IPS-18a (cell line): ENCODE measurements around the gene RNGTT.

Experiments used
- H3K27ac ChIP-seq: one replicate; pipeline ENCODE4 v1.5.1; 2013; ENCODE audit warnings: low read length
- H3K27me3 ChIP-seq: one replicate; pipeline ENCODE4 v1.6.1; 2013; ENCODE audit warnings: mild to moderate bottlenecking, low read length; ENCODE audit not compliant: control insufficient read depth, insufficient read depth
- H3K36me3 ChIP-seq: one replicate; pipeline ENCODE4 v1.6.1; 2013; ENCODE audit warnings: low read depth, low read length; ENCODE audit not compliant: control insufficient read depth
- H3K4me1 ChIP-seq: one replicate; pipeline ENCODE4 v1.6.1; 2013; ENCODE audit warnings: low read depth, low read length; ENCODE audit not compliant: control insufficient read depth
- H3K4me3 ChIP-seq: one replicate; pipeline ENCODE4 v1.5.1; 2013; ENCODE audit warnings: low read length
- H3K9ac ChIP-seq: one replicate; pipeline ENCODE4 v1.6.1; 2013; ENCODE audit warnings: mild to moderate bottlenecking, low read length, moderate library complexity
- H3K9me3 ChIP-seq: one replicate; pipeline ENCODE4 v1.6.1; 2013; ENCODE audit warnings: low read depth, low read length; ENCODE audit not compliant: control insufficient read depth

Gene RNGTT

DNA sequence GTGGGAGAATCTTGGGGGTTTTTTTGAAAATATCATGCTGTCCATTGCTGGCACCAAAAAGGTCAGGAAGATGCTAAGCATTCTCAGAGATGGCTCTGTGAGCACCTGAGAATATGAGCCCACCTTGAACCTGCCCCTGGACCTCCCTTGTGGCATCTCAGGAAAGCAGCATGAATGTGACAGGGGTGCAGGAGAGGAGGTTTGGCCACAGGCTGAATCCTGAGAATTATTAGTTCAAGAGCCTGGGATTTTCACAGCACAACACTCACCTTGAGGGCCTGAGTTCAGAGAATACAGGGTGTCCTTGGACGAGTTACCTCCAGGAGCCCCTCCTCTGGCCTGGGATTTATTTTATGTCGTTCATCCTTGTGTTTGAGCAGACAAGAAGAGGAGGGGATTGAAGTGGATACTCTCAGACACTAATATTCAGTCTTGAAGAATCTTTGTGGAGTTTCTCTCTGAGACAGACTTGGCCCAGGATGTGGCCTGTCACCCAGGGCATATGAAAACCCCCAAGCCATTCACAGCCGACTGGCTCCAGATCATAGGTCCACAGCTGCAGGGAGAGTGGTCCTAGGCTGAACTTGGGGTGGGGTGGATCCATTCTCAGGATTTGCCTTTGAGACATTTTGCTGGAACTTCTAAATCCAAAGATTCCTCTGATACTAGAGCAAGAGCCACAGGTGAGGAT lies 390.8 kb downstream of the RNGTT start:
- Histone ChIP-seq H3K27me3 (no peaks in the 10 kb centered on the region), H3K9me3 (no peaks in the 10 kb centered on the region), H3K27ac (no peak overlapping the region), H3K4me1 (peaks cover 12% of the 10 kb centered on the region), H3K36me3 (no peaks in the 10 kb centered on the region), H3K9ac (no peak overlapping the region), H3K4me3 (no peak overlapping the region)

- Histone ChIP-seq H3K36me3 (no peaks in the 10 kb centered on the region), H3K9ac (no peak overlapping the region), H3K4me1 (peaks cover 15% of the 10 kb centered on the region), H3K27ac (no peak overlapping the region), H3K4me3 (no peak overlapping the region), H3K27me3 (no peaks in the 10 kb centered on the region), H3K9me3 (no peaks in the 10 kb centered on the region)
These were observed 393.5 kb downstream of the RNGTT start for GRCh38 chr6:88569959-88570358.

GRCh38 chr6:88567696-88568095 lies 395.7 kb downstream of the RNGTT start:
- H3K4me3 ChIP-seq, result no peak overlapping the region
- no peak overlapping the region for H3K27ac ChIP-seq
- no peaks in the 10 kb centered on the region for H3K36me3 ChIP-seq
- no peaks in the 10 kb centered on the region for H3K27me3 ChIP-seq
- H3K4me1 ChIP-seq, result peaks cover 7% of the 10 kb centered on the region
- no peaks in the 10 kb centered on the region for H3K9me3 ChIP-seq
- no peak overlapping the region for H3K9ac ChIP-seq

DNA sequence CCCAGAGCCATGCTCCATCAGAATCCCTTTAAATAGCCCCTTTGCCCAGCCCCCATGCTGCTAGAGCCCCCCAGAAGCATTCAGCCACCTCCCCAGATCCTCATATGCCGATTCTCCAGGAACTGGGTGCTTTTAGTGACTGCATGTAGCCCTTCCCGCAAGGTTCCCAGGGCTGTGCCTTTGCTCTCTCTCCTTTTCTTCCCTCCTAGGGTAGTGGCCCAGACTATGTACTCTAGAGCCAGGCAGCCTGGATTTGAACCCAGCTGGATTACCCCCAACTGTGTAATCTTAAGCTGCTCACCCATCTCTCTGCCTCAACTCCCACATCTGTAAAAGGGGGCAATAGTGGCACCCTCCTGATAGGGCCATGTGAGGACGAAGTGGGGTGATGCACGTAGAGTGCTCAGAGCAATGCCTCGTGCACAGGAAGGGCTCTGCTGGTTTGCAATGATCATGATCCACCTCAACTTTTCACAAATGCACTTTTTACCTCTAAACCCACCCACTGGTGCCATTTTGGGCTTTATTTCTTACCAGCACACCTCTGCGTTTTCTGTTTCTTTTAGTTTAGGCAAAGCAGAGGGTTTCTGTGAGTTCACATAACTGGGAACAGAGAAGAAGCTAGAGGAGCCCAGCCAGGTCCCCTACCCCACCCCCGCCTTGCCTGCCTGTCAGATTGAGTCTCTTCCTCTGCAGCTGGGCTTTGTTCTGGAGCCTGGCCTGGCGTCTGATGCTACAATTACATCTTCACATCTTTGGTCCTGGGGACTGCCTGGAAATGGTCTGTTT lies 396.5 kb downstream of the RNGTT start:
- no peaks in the 10 kb centered on the region for H3K9me3 ChIP-seq
- H3K27ac ChIP-seq, result no peak overlapping the region
- H3K27me3 ChIP-seq, result no peaks in the 10 kb centered on the region
- peaks cover 7% of the 10 kb centered on the region for H3K4me1 ChIP-seq
- no peaks in the 10 kb centered on the region for H3K36me3 ChIP-seq
- H3K4me3 ChIP-seq, result no peak overlapping the region
- H3K9ac ChIP-seq, result no peak overlapping the region

- Histone ChIP-seq H3K9me3 (no peaks in the 10 kb centered on the region), H3K4me1 (peaks cover 7% of the 10 kb centered on the region), H3K36me3 (no peaks in the 10 kb centered on the region), H3K9ac (no peak overlapping the region), H3K27ac (no peak overlapping the region), H3K4me3 (no peak overlapping the region), H3K27me3 (no peaks in the 10 kb centered on the region)
These were observed 397.6 kb downstream of the RNGTT start for GRCh38 chr6:88565836-88566235.

GRCh38 chr6:88565409-88565811 lies 398.0 kb downstream of the RNGTT start:
- Histone ChIP-seq H3K27ac (no peak overlapping the region), H3K4me1 (peaks cover 7% of the 10 kb centered on the region), H3K9ac (no peak overlapping the region), H3K9me3 (no peaks in the 10 kb centered on the region), H3K36me3 (no peaks in the 10 kb centered on the region), H3K4me3 (no peak overlapping the region), H3K27me3 (no peaks in the 10 kb centered on the region)

- Histone ChIP-seq H3K36me3 (no peaks in the 10 kb centered on the region), H3K4me1 (peaks cover 7% of the 10 kb centered on the region), H3K27me3 (no peaks in the 10 kb centered on the region), H3K9me3 (no peaks in the 10 kb centered on the region), H3K4me3 (no peak overlapping the region), H3K9ac (no peak overlapping the region), H3K27ac (no peak overlapping the region)
These were observed 400.2 kb downstream of the RNGTT start for GRCh38 chr6:88563277-88563625.

DNA sequence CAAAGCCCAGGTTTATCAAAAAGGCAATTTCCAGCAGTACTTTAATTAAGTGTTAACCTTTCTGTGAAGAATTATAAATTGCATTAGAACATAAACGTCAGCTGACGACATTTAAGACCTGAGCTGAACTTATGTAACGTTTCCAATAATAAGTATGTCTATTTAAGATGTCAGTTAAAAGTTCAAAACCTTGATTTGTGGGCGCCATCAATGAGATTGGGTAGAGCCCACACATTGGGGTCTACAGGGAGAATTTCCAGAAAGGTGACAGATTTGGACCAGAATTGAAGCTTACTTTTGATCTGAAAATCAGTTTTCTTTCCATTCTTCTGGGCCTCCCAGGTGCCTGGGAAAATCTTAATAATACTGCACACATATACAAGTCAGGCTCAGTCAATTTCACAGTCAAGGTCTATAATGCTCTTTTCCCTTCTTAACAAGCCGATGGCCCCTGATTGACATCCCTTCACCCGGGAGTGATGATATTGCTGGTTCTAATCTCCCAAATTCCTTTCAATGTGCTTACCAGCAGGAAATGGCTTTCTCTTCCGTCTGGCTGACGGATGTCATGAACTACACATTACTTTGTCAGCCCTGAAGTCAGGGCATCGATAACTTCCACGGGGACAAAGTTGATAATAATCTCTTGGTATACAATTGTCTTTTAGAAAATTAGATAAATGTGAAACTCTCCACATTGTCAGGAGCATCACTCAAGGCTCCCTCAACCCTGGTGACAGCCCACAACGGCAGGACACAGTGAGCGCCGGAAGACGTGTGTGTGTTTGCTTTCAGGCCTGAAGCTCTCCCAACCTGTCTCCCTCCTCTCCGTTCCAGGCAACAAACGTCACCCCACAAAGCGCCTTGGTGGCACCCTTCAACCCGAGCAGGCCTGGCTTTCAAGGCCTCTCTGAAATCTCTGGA lies 400.8 kb downstream of the RNGTT start:
- no peak overlapping the region for H3K4me3 ChIP-seq
- peaks cover 7% of the 10 kb centered on the region for H3K4me1 ChIP-seq
- H3K9ac ChIP-seq, result no peak overlapping the region
- no peak overlapping the region for H3K27ac ChIP-seq
- H3K9me3 ChIP-seq, result no peaks in the 10 kb centered on the region
- H3K36me3 ChIP-seq, result no peaks in the 10 kb centered on the region
- no peaks in the 10 kb centered on the region for H3K27me3 ChIP-seq

DNA sequence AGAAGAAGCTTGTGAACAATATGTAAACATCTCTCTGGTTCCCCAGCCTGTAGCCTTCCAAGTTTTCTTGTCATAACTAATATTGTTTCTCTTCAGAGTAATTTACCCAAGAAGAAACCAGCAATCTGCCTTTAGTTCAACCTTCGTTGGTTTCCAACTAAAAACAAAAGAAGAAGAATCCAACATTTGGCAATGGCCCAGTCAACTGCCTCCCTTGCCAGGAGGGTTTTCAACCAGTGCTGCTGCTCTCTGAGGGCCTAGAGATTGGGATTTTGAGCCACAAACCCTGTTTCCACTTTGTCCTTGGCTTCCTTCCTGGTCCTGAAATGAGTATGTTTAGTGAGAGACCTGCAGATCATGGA lies 401.5 kb downstream of the RNGTT start:
- H3K36me3 ChIP-seq, result no peaks in the 10 kb centered on the region
- H3K27me3 ChIP-seq, result no peaks in the 10 kb centered on the region
- no peak overlapping the region for H3K9ac ChIP-seq
- H3K4me3 ChIP-seq, result no peak overlapping the region
- H3K9me3 ChIP-seq, result no peaks in the 10 kb centered on the region
- no peak overlapping the region for H3K27ac ChIP-seq
- H3K4me1 ChIP-seq, result peaks cover 1% of the 10 kb centered on the region

DNA sequence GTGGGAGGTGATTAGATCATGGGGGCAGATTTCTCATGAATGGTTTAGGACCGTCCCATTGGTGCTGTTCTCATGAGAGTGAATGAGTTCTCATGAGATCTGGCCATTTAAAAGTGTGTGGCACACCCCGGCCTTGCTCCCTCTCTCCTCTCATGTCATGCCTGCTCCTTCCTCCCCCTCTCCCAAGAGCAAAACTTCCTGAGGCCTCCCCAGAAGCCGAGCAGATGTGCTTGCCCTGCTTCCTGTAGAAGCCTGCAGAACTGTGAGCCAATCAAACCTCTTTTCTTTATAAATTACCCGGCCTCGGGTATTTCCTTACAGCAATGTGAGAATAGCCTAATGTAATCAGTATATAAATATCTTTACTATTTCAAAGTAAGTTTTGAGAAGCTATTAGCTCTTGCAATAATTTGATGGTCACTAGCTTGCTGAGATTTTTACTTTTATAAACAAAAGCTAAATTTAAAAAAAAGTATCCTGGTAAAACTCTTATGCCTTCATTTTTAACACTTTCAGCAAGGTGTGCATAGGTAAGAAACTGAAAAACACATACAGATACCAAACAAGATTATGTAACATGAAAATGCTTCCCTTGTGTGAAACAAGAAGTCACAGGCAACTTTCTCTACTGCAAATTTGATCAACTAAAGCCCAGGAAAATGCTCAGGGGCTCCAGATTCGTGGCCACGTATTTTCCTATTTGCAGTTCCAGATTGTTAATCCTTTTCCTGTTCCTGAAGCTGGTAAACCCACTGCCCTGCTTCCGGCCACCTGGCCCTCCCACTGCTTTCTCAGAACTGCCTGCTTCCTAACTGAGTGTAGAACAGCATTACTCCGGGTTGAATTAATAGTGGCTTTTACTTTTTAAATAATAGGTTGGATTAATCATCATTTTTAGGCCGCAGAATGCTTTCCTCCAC lies 402.1 kb downstream of the RNGTT start:
- no peak overlapping the region for H3K9ac ChIP-seq
- no peaks in the 10 kb centered on the region for H3K4me1 ChIP-seq
- H3K36me3 ChIP-seq, result no peaks in the 10 kb centered on the region
- no peaks in the 10 kb centered on the region for H3K9me3 ChIP-seq
- H3K27me3 ChIP-seq, result no peaks in the 10 kb centered on the region
- no peak overlapping the region for H3K27ac ChIP-seq
- H3K4me3 ChIP-seq, result no peak overlapping the region
